Keratinocyte (primary cell): ENCODE data around the gene GIMAP7. TPM values are rescaled to one million over a fixed set of nuclear protein-coding genes. Genes with fewer than 3 reads are reported as not detected.
"Not testable (repeated sequence)": the region's sequence is repeated elsewhere in the genome, so short reads cannot be mapped to it uniquely, and the experiment has no call there.

Experiments used
- DNase-seq: peaks from one replicate; pipeline ENCODE4 v3.0.0-alpha.2; 2011; ENCODE audit warnings: low read depth, missing footprints, low spot score
- FAIRE-seq: peaks from 2 replicates; lab custom pipeline; 2011; peaks lifted over from hg19 to GRCh38; lab: Jason Lieb, UNC
- H2AFZ ChIP-seq: 2 replicates; pipeline ENCODE4 v1.6.0; 2012; ENCODE audit warnings: low read length, control low read depth, inconsistent platforms; ENCODE audit not compliant: control insufficient read depth
- H3K27ac ChIP-seq: 2 replicates; pipeline ENCODE4 v1.5.1; 2011; ENCODE audit warnings: low read length; ENCODE audit not compliant: control insufficient read depth, insufficient read depth
- H3K27me3 ChIP-seq: 3 replicates; pipeline ENCODE4 v1.6.0; 2011; ENCODE audit warnings: low read length; ENCODE audit not compliant: control insufficient read depth, insufficient read depth; ENCODE audit errors: extremely low read depth
- H3K36me3 ChIP-seq, 2 experiments: 2 replicates in 1 of 2; 3 replicates in 1 of 2; pipeline ENCODE4 v1.5.1; 2011; ENCODE audit warnings: low read length in 2 of 2, mild to moderate bottlenecking in 1 of 2; ENCODE audit not compliant: control insufficient read depth in 2 of 2, insufficient read depth in 2 of 2; ENCODE audit errors: extremely low read depth in 1 of 2
- H3K4me1 ChIP-seq: 3 replicates; pipeline ENCODE4 v1.5.1; 2011; ENCODE audit warnings: low read length; ENCODE audit not compliant: control insufficient read depth, insufficient read depth; ENCODE audit errors: extremely low read depth
- H3K4me2 ChIP-seq: 3 replicates; pipeline ENCODE4 v1.6.0; 2011; ENCODE audit warnings: low read depth, low read length; ENCODE audit not compliant: control insufficient read depth, insufficient read depth; ENCODE audit errors: extremely low read depth
- H3K4me3 ChIP-seq, 3 experiments: fragments of 200-600 bp in 1 of 3; sonication (generic) in 1 of 3; 2 replicates in 2 of 3; 3 replicates in 1 of 3; pipeline ENCODE4 v1.5.1; 2011 to 2016; ENCODE audit warnings: low read length in 3 of 3, mild to moderate bottlenecking in 3 of 3, control low read depth in 2 of 3, inconsistent platforms in 1 of 3, low read depth in 1 of 3, mixed read lengths in 1 of 3, mixed run types in 1 of 3, moderate library complexity in 1 of 3; ENCODE audit not compliant: control insufficient read depth in 2 of 3, insufficient read depth in 2 of 3; ENCODE audit errors: extremely low read depth in 1 of 3
- H3K79me2 ChIP-seq: 2 replicates; pipeline ENCODE4 v1.6.0; 2012; ENCODE audit warnings: low read length; ENCODE audit not compliant: control insufficient read depth, insufficient read depth
- H3K9ac ChIP-seq: 3 replicates; pipeline ENCODE4 v1.6.0; 2011; ENCODE audit warnings: low read length; ENCODE audit not compliant: control insufficient read depth, insufficient read depth; ENCODE audit errors: extremely low read depth
- H3K9me1 ChIP-seq: 3 replicates; pipeline ENCODE4 v1.6.0; 2011; ENCODE audit warnings: low read length; ENCODE audit not compliant: control insufficient read depth, insufficient read depth; ENCODE audit errors: extremely low read depth
- H3K9me3 ChIP-seq: 2 replicates; pipeline ENCODE4 v1.5.1; 2012; ENCODE audit warnings: low read depth, low read length; ENCODE audit not compliant: control insufficient read depth
- H4K20me1 ChIP-seq: 3 replicates; pipeline ENCODE4 v1.6.0; 2011; ENCODE audit warnings: low read length; ENCODE audit not compliant: control insufficient read depth, insufficient read depth; ENCODE audit errors: extremely low read depth
- EZH2 ChIP-seq: IDR thresholded peaks from one replicate; pipeline ENCODE4 v1.6.1; 2012; ENCODE audit warnings: inconsistent platforms, mild to moderate bottlenecking, low read length, moderate library complexity
- dilution Hi-C: fragments of 300-500 bp; cut with MboI; formaldehyde crosslinking; loops from one replicate; pipeline ENCODE4 v1.7.0; 2020; ENCODE audit warnings: low sequenced_read_pairs; ENCODE audit not compliant: extremely low pct_ligation_motif_present
- polyA plus RNA-seq, 5 experiments: library from polyadenylated mRNA; depleted of rRNA in 3 of 5; stranded (reverse) in 3 of 5; stranded (forward) in 1 of 5; unstranded in 1 of 5; fragments of >200 nt; gene quantifications; 1 replicate in 1 of 5; 2 replicates in 3 of 5; 3 replicates in 1 of 5; pipeline versions ENCODE4 v1.2.1 to v1.2.3, GENCODE V29; 2011 to 2012; ENCODE audit warnings: missing spikeins in 2 of 5, low read depth in 1 of 5, low replicate concordance in 1 of 5
- TF ChIP-seq, protein P1 (sequence below), 3 experiments: IDR thresholded peaks in 1 of 3; conservative IDR thresholded peaks in 1 of 3; optimal IDR thresholded peaks in 1 of 3; 2 replicates in 2 of 3; 3 replicates in 1 of 3; pipeline versions ENCODE3 to v1.5.1; 2011; ENCODE audit warnings: low read length in 3 of 3, mild to moderate bottlenecking in 3 of 3, moderate library complexity in 2 of 3, control low read depth in 1 of 3, inconsistent platforms in 1 of 3; ENCODE audit not compliant: insufficient read depth in 2 of 3; ENCODE audit errors: extremely low read depth in 1 of 3

The GIMAP7 gene
- polyA plus RNA-seq, 1 donor (not counting 4 experiments of a cell fraction or from before 2014, with no cell fraction given) = not detected

DNA sequence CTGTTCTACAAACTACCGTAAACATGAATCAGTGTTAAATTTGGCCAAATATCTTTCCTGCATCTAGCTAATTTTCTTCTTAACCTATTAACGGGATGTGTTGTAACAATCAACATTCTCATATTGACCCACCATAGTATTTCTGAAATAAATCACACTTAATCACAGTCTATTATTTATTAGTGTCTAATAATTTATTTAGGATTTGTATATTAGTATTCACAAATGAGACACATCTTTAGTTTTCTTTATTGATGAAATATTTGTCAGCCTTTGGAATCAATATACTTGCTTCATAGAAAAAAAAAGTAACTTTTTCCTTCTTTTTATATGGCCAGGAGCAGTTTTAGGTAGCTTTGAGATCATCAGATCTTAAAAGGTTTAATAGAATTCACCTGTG, 4.6 kb downstream of the GIMAP7 start:
- H3K27ac ChIP-seq = no peak overlapping the region

DNA sequence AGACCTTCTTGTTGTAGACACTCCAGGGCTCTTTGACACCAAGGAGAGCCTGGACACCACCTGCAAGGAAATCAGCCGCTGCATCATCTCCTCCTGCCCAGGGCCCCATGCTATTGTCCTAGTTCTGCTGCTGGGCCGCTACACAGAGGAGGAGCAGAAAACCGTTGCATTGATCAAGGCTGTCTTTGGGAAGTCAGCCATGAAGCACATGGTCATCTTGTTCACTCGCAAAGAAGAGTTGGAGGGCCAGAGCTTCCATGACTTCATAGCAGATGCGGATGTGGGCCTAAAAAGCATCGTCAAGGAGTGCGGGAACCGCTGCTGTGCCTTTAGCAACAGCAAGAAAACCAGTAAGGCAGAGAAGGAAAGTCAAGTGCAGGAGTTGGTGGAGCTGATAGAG, 5.5 kb downstream of the GIMAP7 start:
- Histone ChIP-seq H3K4me3 (no peak overlapping the region), H3K79me2 (no peaks in the 10 kb centered on the region), H2AFZ (no peak overlapping the region), H3K27me3 (no peaks in the 10 kb centered on the region), H3K4me1 (no peaks in the 10 kb centered on the region), H3K9me1 (no peaks in the 10 kb centered on the region), H3K27ac (no peak overlapping the region), H3K4me2 (no peak overlapping the region), H3K9ac (no peak overlapping the region), H4K20me1 (no peaks in the 10 kb centered on the region), H3K36me3 (no peaks in the 10 kb centered on the region), H3K9me3 (no peaks in the 10 kb centered on the region)
- FAIRE-seq (no peak), DNase-seq (no peak)
- dilution Hi-C loops = no loop called here
- TF ChIP-seq EZH2 = no peak
- TF ChIP-seq, protein P1, sequence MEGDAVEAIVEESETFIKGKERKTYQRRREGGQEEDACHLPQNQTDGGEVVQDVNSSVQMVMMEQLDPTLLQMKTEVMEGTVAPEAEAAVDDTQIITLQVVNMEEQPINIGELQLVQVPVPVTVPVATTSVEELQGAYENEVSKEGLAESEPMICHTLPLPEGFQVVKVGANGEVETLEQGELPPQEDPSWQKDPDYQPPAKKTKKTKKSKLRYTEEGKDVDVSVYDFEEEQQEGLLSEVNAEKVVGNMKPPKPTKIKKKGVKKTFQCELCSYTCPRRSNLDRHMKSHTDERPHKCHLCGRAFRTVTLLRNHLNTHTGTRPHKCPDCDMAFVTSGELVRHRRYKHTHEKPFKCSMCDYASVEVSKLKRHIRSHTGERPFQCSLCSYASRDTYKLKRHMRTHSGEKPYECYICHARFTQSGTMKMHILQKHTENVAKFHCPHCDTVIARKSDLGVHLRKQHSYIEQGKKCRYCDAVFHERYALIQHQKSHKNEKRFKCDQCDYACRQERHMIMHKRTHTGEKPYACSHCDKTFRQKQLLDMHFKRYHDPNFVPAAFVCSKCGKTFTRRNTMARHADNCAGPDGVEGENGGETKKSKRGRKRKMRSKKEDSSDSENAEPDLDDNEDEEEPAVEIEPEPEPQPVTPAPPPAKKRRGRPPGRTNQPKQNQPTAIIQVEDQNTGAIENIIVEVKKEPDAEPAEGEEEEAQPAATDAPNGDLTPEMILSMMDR (optimal IDR thresholded peaks at IDR 0.05 in 1 of 3, IDR thresholded peaks at IDR 0.05 in 1 of 3, conservative IDR thresholded peaks at IDR 0.05 in 1 of 3; ENCODE audit: extremely low read depth in 1 of 3, insufficient read depth in 2 of 3, low read length in 3 of 3) = no peak

More for the DNA sequence above, 4.6 kb downstream of the GIMAP7 start:
- Histone ChIP-seq H3K9ac (no peak overlapping the region), H4K20me1 (no peaks in the 10 kb centered on the region), H3K9me3 (no peaks in the 10 kb centered on the region), H2AFZ (no peak overlapping the region), H3K4me1 (no peaks in the 10 kb centered on the region), H3K4me2 (no peak overlapping the region), H3K79me2 (no peaks in the 10 kb centered on the region), H3K27me3 (no peaks in the 10 kb centered on the region), H3K36me3 (no peaks in the 10 kb centered on the region), H3K9me1 (no peaks in the 10 kb centered on the region), H3K4me3 (no peak overlapping the region)
- FAIRE-seq = no peak
- no peak for DNase-seq
- TF ChIP-seq, protein P1 (optimal IDR thresholded peaks at IDR 0.05 in 1 of 3, IDR thresholded peaks at IDR 0.05 in 1 of 3, conservative IDR thresholded peaks at IDR 0.05 in 1 of 3; ENCODE audit: extremely low read depth in 1 of 3, insufficient read depth in 2 of 3, low read length in 3 of 3) = no peak
- TF ChIP-seq EZH2 = no peak
- dilution Hi-C loops = no loop called here

DNA sequence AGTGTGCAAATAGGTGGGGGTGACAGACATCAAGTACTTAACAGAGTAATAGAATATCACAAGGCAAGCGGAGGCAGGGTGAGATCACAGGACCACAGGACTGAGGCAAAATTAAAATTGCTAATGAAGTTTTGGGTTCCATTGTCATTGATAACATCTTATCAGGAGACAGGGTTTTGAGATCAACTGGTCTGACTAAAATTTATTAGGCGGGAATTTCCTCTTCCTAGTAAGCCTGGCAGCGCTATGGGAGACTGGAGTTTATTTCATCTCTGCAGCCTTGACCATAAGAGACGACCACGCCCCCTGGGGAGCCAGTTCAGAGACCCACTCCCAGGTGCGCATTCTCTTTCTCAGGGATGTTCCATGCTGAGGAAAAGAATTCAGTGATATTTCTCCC, 8.3 kb downstream of the GIMAP7 start:
- H3K4me3 ChIP-seq, H3K27me3 ChIP-seq, FAIRE-seq, H3K27ac ChIP-seq, H3K79me2 ChIP-seq, H4K20me1 ChIP-seq, H3K9ac ChIP-seq, H3K4me2 ChIP-seq, H3K36me3 ChIP-seq, H3K4me1 ChIP-seq, H3K9me1 ChIP-seq, H3K9me3 ChIP-seq, DNase-seq, dilution Hi-C loops, H2AFZ ChIP-seq: not testable (repeated sequence)
